IMR-90 (cell line): ENCODE measurements around the gene IGSF3. TPM values are rescaled to one million over a fixed set of nuclear protein-coding genes. Genes with fewer than 3 reads are reported as not detected.

Source experiments
- ATAC-seq: fragments of 200-7000 bp; cut with Tn5 transposase; 2 replicates; pipeline ENCODE4 v1.9.1; 2020; ENCODE audit warnings: low read depth, mild to moderate bottlenecking, moderate library complexity
- BruUV-seq: library from RNA; stranded (reverse); fragments of 400-500 nt; replicated peaks from 2 replicates; lab custom pipeline; 2021; lab: Mats Ljungman, UMichigan
- CTCF ChIA-PET: fragments of 300-600 bp; formaldehyde crosslinking; extraction: SDS; loops from one replicate; lab custom pipeline; 2021; ENCODE audit warnings: antibody characterized with exemption; lab: Yijun Ruan, JAX
- POLR2A ChIA-PET: fragments of 300-600 bp; sonication (Branson Sonifier 250); formaldehyde crosslinking; loops from one replicate; lab custom pipeline; 2022; ENCODE audit warnings: antibody characterized with exemption; ENCODE audit not compliant: unreplicated experiment; lab: Charles Lee
- DNase-seq: peaks from one replicate; pipeline ENCODE4 v3.0.0; 2013
- H2AFZ ChIP-seq: replicated peaks from 2 replicates; pipeline ENCODE3; 2013; ENCODE audit warnings: low read length, mild to moderate bottlenecking; ENCODE audit not compliant: poor library complexity
- H2AK5ac ChIP-seq: 2 replicates; pipeline ENCODE4 v1.6.1; 2013; ENCODE audit warnings: low read depth, low read length, inconsistent platforms
- H2AK9ac ChIP-seq: replicated peaks from 2 replicates; pipeline ENCODE3; 2013; ENCODE audit warnings: mild to moderate bottlenecking, low read depth, low read length, moderate library complexity; ENCODE audit not compliant: poor library complexity
- H2BK120ac ChIP-seq: 2 replicates; pipeline ENCODE4 v1.6.1; 2013; ENCODE audit warnings: low read depth, low read length, inconsistent platforms
- H2BK15ac ChIP-seq: 3 replicates; pipeline ENCODE4 v1.6.1; 2013; ENCODE audit warnings: low read depth, low read length, inconsistent platforms
- H2BK20ac ChIP-seq: 2 replicates; pipeline ENCODE4 v1.6.1; 2013; ENCODE audit warnings: low read depth, mild to moderate bottlenecking, inconsistent platforms, low read length, moderate library complexity
- H2BK5ac ChIP-seq: 2 replicates; pipeline ENCODE4 v1.6.1; 2013; ENCODE audit warnings: mild to moderate bottlenecking, low read depth, low read length, inconsistent platforms; ENCODE audit not compliant: poor library complexity, severe bottlenecking
- H3K14ac ChIP-seq: replicated peaks from 2 replicates; pipeline ENCODE4 v1.6.1; 2013; ENCODE audit warnings: low read depth, low read length, inconsistent platforms
- H3K18ac ChIP-seq: 2 replicates; pipeline ENCODE4 v1.6.1; 2013; ENCODE audit warnings: low read depth, low read length, control low read depth
- H3K23ac ChIP-seq: 2 replicates; pipeline ENCODE4 v1.6.1; 2013; ENCODE audit warnings: low read depth, low read length, inconsistent platforms
- H3K27ac ChIP-seq: 2 replicates; pipeline ENCODE4 v1.5.1; 2013; ENCODE audit warnings: mild to moderate bottlenecking, control low read depth, low read length; ENCODE audit not compliant: insufficient read depth
- H3K27me3 ChIP-seq: 2 replicates; pipeline ENCODE4 v1.6.1; 2013; ENCODE audit warnings: low read length; ENCODE audit not compliant: control insufficient read depth, insufficient read depth
- H3K36me3 ChIP-seq: 2 replicates; pipeline ENCODE4 v1.6.1; 2013; ENCODE audit warnings: low read length, mixed read lengths; ENCODE audit not compliant: control insufficient read depth, insufficient read depth
- H3K4ac ChIP-seq: 2 replicates; pipeline ENCODE4 v1.6.1; 2013; ENCODE audit warnings: low read depth, low read length, inconsistent platforms
- H3K4me1 ChIP-seq: 2 replicates; pipeline ENCODE4 v1.6.1; 2013; ENCODE audit warnings: low read length, mixed read lengths; ENCODE audit not compliant: control insufficient read depth, insufficient read depth
- H3K4me2 ChIP-seq: 2 replicates; pipeline ENCODE4 v1.6.1; 2013; ENCODE audit warnings: low read depth, mild to moderate bottlenecking, control low read depth, low read length, moderate library complexity
- H3K4me3 ChIP-seq: 2 replicates; pipeline ENCODE4 v1.5.1; 2013; ENCODE audit warnings: low read depth, mild to moderate bottlenecking, control low read depth, low read length, moderate library complexity; ENCODE audit not compliant: insufficient read depth
- H3K56ac ChIP-seq: 2 replicates; pipeline ENCODE4 v1.6.1; 2013; ENCODE audit warnings: low read length, inconsistent platforms; ENCODE audit not compliant: insufficient read depth; ENCODE audit errors: extremely low read depth
- H3K79me1 ChIP-seq, 2 experiments: 2 replicates each; pipeline ENCODE4 v1.6.1; 2013; ENCODE audit warnings: low read length in 2 of 2, inconsistent platforms in 1 of 2, low read depth in 1 of 2
- H3K9ac ChIP-seq: 2 replicates; pipeline ENCODE4 v1.6.1; 2013; ENCODE audit warnings: low read depth, low read length, control low read depth
- H3K9me1 ChIP-seq: 2 replicates; pipeline ENCODE4 v1.6.1; 2013; ENCODE audit warnings: low read length, inconsistent platforms; ENCODE audit not compliant: insufficient read depth
- H3K9me3 ChIP-seq: 2 replicates; pipeline ENCODE4 v1.6.1; 2013; ENCODE audit warnings: low read length; ENCODE audit not compliant: control insufficient read depth, insufficient read depth
- H4K20me1 ChIP-seq: 2 replicates; pipeline ENCODE4 v1.6.1; 2013; ENCODE audit warnings: low read length, inconsistent platforms; ENCODE audit not compliant: insufficient read depth
- H4K5ac ChIP-seq: 2 replicates; pipeline ENCODE4 v1.6.1; 2013; ENCODE audit warnings: mild to moderate bottlenecking, low read depth, low read length, control low read depth
- H4K8ac ChIP-seq, 2 experiments: 2 replicates each; pipeline ENCODE4 v1.6.1; 2013; ENCODE audit warnings: low read depth in 2 of 2, low read length in 2 of 2, control low read depth in 1 of 2, inconsistent platforms in 1 of 2
- H4K91ac ChIP-seq: 2 replicates; pipeline ENCODE4 v1.6.1; 2013; ENCODE audit warnings: low read depth, low read length, inconsistent platforms; ENCODE audit not compliant: insufficient read depth
- BHLHE40 ChIP-seq: fragments of 150-350 bp; IDR thresholded peaks from 2 replicates; pipeline ENCODE4 v1.6.1; 2016; ENCODE audit warnings: mild to moderate bottlenecking, low read depth, low read length
- CEBPB ChIP-seq: IDR thresholded peaks from 2 replicates; pipeline ENCODE4 v1.6.1; 2012; ENCODE audit warnings: low read depth, low read length, improper control_type of control experiment
- CHD1 ChIP-seq: IDR thresholded peaks from 2 replicates; pipeline ENCODE4 v1.6.1; 2012; ENCODE audit warnings: low read depth, low read length, improper control_type of control experiment
- POLR2A ChIP-seq: IDR thresholded peaks from 2 replicates; pipeline ENCODE4 v1.6.1; 2012; ENCODE audit warnings: mild to moderate bottlenecking, low read depth, low read length
- RCOR1 ChIP-seq: IDR thresholded peaks from 2 replicates; pipeline ENCODE4 v1.6.1; 2012; ENCODE audit warnings: mild to moderate bottlenecking, low read length, improper control_type of control experiment; ENCODE audit not compliant: insufficient replicate concordance
- RFX5 ChIP-seq: IDR thresholded peaks from 2 replicates; pipeline ENCODE4 v1.8.0; 2012; ENCODE audit warnings: low read depth, mild to moderate bottlenecking, low read length, moderate library complexity
- USF2 ChIP-seq: fragments of 150-350 bp; IDR thresholded peaks from 2 replicates; pipeline ENCODE4 v1.6.1; 2017; ENCODE audit warnings: mild to moderate bottlenecking, antibody characterized with exemption, low read length, low read depth
- WGBS, 2 experiments: methylation state at CpG; one replicate each; pipeline versions ENCODE4 v1.1.5 to v1.1.7; 2013; ENCODE audit warnings: missing lambda C conversion rate in 2 of 2; ENCODE audit not compliant: insufficient read length in 1 of 2; ENCODE audit errors: extremely low coverage in 2 of 2; 5-methylcytosine and 5-hydroxymethylcytosine counted together
- dilution Hi-C: fragments of 300-500 bp; cut with HindIII; formaldehyde crosslinking; loops from one replicate; pipeline ENCODE4 v1.14.3; 2018; ENCODE audit warnings: low sequenced_read_pairs; ENCODE audit not compliant: unreplicated experiment
- in situ Hi-C: fragments of 300-500 bp; cut with MboI; formaldehyde crosslinking; loops from 3 replicates; pipeline ENCODE4 v1.14.3; 2019; ENCODE audit warnings: low sequenced_read_pairs, inconsistent platforms, mixed read lengths
- intact Hi-C: fragments of 100-400 bp; cut with micrococcal nuclease; formaldehyde crosslinking; loops from 2 replicates; pipeline ENCODE4 v1.10.0; 2022
- polyA plus RNA-seq, 3 experiments: library from polyadenylated mRNA; depleted of rRNA; stranded (reverse); fragments of >200 nt; gene quantifications; 2 replicates each; pipeline ENCODE4 v1.2.3, GENCODE V29; 2012; ENCODE audit warnings: low replicate concordance in 1 of 3
- total RNA-seq: library from RNA; depleted of rRNA; stranded (reverse); fragments of >200 nt; gene quantifications from 2 replicates; pipeline ENCODE4 v1.2.3, GENCODE V29; 2012

The IGSF3 gene
- total and polyA plus RNA-seq, 2 of the 4 experiments (the other 2 are of a cell fraction): under 0.01 to 0.02 TPM

GRCh38 chr1:116677474-116678062 is 10.0 kb upstream of the IGSF3 start:
- DNase-seq (no peak), ATAC-seq (no peak)
- no peak overlapping the region for H4K5ac ChIP-seq
- H3K4me1 ChIP-seq: no peaks in the 10 kb centered on the region
- no peaks in the 10 kb centered on the region for H3K36me3 ChIP-seq
- H3K56ac ChIP-seq: no peak overlapping the region
- no peak overlapping the region for H3K9ac ChIP-seq
- H2BK15ac ChIP-seq: no peak overlapping the region
- no peak overlapping the region for H2AFZ ChIP-seq
- no peaks in the 10 kb centered on the region for H3K9me1 ChIP-seq
- TF ChIP-seq CEBPB (no peak), RCOR1 (no peak), RFX5 (no peak), CHD1 (no peak), USF2 (no peak), POLR2A (no peak), BHLHE40 (no peak)
- H3K9me3 ChIP-seq: no peaks in the 10 kb centered on the region
- peaks cover 2% of the 10 kb centered on the region; the same call in 1 of the 2 replicates for H3K27me3 ChIP-seq
- intact Hi-C loops: no loop called here
- H4K20me1 ChIP-seq: no peaks in the 10 kb centered on the region
- H2AK5ac ChIP-seq: no peak overlapping the region
- H3K4me3 ChIP-seq: no peak overlapping the region
- ChIA-PET POLR2A (no interaction called here), CTCF (no interaction called here)
- H3K4ac ChIP-seq: no peak overlapping the region
- no peak overlapping the region for H4K91ac ChIP-seq
- no peak overlapping the region for H3K14ac ChIP-seq
- BruUV-seq: no TSS peak
- no peak overlapping the region for H4K8ac ChIP-seq
- H2BK20ac ChIP-seq: no peak overlapping the region
- no peak overlapping the region for H2BK5ac ChIP-seq
- WGBS, 2 experiments: no CpG with 5 or more reads among the region's 2 CpGs
- no peak overlapping the region for H2AK9ac ChIP-seq
- no peak overlapping the region for H3K4me2 ChIP-seq
- in situ Hi-C loops: no loop called here
- no peak overlapping the region for H2BK120ac ChIP-seq
- H3K18ac ChIP-seq: no peak overlapping the region
- dilution Hi-C loops: no loop called here
- no peak overlapping the region for H3K23ac ChIP-seq
- no peak overlapping the region for H3K27ac ChIP-seq
- no peaks in the 10 kb centered on the region for H3K79me1 ChIP-seq
